SW480 (cell line): ENCODE results near the gene EHBP1.
"Not testable (repeated sequence)": the region's sequence is repeated elsewhere in the genome, so short reads cannot be mapped to it uniquely, and the experiment has no call there.

Experiments
- DNase-seq: peaks from one replicate; pipeline ENCODE4 v3.0.0-alpha.2; 2016; ENCODE audit warnings: low spot score

The EHBP1 gene

DNA sequence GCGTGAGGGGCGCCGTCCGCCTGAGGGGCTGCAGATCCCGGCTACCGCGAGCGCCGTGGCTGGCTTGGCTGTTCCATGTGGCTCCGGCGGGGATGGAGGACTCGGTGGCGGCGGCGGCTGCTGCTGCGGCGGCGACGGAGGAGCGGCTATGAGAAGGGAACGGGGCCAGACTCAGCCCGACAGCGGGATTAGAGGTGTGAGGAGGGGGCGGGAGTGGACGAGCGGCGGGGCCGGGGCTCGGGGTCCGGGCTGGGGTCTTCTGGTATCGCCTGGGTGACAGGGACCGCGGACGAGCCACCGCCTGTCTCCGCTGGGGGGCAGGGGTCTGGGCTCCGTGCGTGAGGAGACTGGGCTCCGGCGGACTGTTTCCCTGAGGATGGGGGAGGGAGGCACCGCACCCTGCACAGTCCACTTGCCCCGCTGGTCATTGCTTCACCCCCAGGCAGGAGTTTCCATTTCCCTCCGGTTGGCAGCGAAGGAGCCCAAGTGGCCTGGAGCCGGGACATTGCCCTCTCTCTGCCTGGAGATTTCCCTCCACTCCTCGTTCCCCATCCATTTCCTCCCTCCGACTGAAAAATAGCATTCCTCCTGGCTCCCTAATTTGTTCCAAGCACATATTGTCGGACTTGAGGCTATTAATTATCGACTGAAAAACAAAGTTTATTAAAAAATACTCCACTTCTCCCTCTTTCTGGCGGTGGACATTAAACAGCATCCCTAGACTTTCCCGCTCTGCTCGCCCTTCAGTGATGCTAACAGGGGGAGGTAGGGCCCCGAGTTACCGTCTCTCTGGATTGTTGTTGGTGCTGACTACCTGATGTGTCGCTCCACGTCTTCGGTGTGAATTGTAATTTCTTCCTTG is 577 bp downstream of the EHBP1 start:
- peak; percentile 69 for DNase-seq

DNA sequence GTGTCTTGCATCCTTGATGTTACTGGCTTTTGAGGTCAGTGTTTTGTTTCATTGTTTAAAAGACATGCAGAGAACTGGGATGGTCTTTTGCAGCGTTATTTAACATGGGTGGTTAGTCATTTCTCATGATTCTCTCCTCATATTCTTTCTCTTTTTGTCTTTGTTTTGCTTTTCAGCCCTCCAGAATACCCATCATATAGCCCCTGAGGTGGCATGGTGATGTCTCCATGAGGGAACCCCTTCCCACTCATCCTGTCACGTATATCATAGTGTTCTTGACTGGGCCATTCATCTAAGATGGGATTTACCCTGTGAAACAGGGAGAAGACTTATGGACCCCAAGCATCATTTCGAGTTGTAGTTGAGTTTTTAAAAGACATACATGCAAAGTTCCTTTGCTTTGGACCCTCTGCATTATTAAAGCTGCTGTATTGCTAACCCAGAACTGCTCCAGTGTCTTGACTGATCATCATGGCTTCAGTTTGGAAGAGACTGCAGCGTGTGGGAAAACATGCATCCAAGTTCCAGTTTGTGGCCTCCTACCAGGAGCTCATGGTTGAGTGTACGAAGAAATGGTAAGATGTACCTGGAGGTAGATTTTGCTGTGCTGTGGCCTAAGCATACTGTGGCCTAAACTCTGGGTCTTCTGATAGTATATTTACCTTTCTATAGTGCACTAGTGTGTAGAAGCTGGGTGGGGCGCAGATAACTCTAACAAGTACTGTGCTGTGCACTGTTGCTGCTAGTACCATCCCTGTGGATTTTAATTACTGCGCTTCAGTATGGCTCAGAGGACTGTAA is 1.4 kb downstream of the EHBP1 start:
- DNase-seq: peak; percentile 18

DNA sequence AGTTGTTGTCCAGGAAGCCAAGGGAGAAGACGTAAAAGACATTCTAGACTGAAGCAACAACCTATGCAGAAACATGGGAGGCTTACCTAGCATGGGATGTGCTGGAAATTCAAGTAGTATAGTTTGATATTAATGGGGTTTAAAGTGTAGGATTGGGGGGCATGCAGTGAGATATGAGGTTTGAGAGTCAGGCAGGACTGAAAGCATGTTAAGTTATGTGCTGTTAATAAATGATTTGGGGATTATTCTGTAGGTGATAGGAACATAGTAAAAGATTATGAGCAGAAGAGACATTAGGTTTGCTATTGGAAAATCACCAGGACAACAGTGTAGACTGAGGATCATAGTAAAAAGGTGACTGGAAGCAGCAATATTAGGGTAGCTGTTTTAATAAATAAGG is 3.2 kb downstream of the EHBP1 start:
- DNase-seq: no peak

DNA sequence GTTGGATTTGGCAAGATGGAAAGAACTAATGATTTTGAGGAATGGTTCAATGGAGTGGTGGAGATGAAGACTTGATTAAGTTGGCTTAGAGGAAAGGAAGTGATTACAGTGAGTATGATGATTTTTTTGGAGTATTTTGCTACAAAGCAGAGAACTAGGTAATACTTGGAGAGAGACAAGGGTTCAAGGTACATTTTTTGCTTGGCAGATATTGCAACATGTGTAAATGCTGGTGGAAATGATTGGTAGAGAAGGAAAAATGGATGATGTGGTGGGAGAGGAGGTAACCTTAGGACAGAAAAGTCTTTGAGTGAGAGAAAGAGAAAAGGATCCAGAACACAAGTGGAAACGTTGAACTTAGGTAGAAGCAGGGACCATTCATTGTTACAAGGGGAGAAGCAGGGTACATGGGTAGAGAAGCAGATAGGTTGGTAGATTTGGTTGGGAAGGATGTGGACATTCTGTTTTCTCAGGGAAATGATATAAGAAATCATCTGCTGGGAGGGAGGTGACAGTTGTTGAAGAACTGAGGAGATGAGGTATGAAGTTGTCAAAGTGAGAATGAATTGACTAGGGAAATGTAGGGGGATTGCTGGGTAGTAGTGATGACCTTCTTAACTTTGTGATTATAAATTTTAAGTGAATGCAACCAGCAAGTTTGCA is 6.5 kb downstream of the EHBP1 start:
- no peak for DNase-seq

DNA sequence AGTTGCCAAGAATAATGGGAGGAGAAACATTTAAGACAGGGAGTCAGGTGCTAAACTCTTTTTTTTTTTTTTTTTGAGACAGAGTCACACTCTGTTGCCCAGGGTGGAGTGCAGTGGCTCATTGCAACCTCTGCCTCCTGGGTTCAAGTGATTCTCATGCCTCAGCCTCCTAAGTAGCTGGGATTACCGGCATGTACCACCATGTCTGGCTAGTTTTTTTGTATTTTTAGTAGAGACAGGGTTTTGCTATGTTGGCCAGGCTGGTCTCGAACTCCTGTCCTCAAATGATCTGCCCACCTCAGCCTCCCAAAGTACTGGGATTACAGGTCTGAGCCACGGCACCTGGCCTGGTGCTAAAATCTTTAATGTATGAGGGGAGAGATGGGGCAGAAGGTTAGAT is 7.7 kb downstream of the EHBP1 start:
- not testable (repeated sequence) for DNase-seq

DNA sequence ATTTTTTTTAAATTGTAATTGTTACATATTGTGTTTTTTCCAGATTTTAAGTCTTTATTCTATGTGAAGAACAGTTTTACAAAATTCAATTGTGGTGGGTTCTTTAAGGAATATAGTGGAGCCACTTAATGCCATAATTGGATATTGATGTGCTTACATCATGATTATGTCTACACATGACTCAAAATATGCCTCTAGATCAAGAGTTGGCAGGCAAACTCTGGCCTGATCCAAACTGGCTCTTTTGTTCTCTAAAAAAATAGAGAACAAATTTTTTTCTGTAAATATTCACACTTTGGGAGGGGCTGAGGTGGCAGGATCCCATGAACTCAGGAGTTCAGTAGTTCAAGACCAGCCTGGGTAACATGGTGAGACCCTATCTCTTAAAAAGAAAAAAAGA is 8.3 kb downstream of the EHBP1 start:
- DNase-seq: no peak

DNA sequence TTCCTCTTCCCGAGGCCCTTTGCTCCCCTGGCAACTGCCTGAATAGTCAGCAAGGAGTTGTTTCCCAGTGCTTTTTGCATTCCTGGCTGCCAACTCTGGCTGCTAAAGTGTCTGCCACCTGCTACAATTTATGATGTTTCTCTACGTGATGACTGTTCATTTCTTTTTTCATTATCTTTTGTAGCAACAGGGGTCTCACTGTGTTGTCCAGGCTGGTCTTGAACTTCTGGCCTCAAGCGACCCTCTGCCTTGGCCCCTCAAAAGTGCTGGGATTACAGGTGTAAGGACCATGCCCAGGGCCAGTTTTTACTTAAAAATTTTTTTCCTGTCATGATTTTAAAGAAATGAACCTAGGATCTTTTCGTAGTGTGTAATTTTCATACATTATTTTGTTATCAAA is 11.3 kb downstream of the EHBP1 start:
- DNase-seq: no peak

DNA sequence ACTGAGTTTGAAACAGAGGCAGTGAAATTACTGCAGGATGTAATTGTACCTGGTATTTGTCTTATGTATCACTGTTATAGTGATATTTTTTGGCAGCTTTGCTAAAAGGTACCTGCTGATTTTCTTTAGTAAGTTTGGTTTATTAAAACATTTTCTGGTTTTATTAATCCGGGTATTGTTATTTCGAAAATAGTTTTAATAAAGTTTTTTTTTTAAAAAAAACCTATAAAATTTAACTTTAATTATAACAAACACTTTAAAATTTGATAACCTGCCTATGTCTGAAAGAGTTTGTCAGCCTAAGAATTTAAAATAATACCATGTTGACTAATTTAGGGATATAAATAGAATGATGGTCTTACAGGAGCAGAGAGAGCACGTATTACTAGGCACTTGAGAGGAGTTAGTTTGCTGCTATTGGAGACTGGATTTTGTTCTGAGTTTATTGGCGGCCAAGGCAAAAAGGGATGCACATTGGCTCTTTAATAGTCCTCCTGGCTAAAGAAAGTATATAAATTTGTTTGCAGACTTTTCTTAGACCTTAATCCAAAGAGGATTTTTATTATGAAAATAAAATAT is 12.1 kb downstream of the EHBP1 start:
- DNase-seq: no peak

DNA sequence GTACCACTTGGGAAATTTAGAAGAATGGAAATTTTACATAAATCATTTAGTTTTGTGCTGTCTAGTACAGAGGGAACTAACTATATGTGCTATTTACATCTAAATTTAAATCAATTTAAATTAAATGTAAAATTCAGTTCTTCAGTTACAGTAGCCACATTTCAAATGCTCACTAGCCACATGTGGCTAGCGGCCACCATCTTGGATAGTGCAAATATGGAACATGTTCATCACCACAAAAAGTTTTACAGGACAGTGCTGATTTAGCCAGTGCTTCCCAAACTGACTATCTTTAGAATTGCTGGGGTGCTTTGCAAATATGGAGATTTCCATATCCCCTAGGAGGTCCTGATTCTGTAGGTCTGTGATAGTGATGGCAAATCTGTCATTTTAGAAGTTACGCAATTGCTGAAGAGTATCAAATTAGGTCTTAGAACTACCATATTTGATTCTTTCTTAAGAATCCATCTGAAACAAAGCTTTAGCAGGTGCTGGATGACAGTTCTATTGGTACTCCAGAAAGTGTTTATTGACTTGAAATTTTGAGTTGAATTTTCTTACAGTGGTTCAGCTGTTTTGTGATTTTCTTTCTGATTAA is 12.8 kb downstream of the EHBP1 start:
- no peak for DNase-seq

DNA sequence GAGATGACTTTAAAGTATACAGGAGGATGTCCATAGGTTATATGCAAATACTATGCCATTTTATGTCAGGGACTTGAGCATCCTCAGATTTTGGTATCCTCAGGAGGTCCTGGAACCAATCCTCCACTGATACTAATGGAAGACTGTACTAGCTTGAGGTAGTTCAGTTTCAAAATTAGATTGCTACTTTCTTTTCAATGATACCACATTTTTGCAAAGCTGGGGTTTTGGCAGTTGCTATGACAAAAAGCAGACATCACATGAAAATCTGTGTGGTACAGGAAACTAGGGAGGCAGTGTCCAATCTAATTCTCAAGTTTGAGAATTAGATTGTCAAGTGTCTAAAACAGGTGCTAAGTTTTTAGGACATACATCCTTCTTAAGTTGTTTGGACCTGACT is 14.2 kb downstream of the EHBP1 start:
- DNase-seq: no peak

DNA sequence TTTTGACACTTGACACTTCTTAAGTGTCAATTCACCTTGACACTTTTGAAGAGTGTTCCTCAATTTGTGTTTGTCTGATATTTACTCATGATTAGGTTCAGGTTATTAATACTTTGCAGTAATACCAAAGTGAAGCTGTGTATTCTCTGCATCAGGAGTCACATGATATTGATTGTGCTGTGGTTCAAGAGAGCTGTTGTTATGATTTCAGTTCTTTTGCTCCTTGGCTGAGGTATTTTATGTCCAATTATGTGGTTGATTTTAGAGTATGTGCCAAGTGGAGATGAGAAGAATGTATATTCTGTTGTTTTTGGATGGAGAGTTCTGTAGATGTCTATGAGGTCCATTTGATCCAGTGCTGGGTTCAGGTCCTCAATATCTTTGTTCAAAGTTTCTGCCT is 17.2 kb downstream of the EHBP1 start:
- DNase-seq: no peak

DNA sequence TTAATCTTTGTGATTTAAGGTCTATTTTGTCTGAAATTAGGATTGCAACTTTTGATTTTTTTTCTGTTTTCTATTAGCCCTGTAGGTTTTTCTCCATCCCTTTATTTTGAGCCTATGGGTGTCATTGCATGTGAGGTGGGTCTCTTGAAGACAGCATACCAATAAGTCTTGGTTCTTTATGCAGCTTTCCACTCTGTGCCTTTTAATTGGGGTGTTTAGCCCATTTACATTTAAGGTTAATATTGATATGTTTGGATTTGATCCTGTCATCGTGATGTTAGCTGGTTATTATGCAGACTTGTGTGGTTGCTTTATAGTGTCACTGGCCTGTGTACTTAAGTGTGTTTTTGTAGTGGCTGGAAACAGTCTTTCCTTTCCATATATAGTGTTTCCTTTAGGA is 17.7 kb downstream of the EHBP1 start:
- no peak for DNase-seq

DNA sequence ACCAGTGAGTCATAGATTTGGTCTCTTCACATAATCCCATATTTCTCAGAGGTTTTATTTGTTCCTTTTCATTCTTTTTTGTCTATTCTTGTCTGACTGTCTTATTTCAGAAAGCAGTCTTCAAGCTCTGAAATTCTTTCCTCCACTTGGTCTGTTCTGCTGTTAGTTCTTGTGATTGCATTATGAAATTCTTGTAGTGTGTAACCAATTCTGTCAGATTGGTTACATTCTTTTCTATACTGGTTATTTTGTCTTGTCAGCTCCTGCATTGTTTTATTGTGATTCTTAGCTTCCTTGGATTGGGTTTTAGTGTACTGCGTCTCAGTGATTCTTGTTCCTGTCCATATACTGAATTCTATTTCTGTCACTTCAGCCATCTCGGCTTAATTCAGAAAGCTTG is 18.6 kb downstream of the EHBP1 start:
- DNase-seq: no peak

DNA sequence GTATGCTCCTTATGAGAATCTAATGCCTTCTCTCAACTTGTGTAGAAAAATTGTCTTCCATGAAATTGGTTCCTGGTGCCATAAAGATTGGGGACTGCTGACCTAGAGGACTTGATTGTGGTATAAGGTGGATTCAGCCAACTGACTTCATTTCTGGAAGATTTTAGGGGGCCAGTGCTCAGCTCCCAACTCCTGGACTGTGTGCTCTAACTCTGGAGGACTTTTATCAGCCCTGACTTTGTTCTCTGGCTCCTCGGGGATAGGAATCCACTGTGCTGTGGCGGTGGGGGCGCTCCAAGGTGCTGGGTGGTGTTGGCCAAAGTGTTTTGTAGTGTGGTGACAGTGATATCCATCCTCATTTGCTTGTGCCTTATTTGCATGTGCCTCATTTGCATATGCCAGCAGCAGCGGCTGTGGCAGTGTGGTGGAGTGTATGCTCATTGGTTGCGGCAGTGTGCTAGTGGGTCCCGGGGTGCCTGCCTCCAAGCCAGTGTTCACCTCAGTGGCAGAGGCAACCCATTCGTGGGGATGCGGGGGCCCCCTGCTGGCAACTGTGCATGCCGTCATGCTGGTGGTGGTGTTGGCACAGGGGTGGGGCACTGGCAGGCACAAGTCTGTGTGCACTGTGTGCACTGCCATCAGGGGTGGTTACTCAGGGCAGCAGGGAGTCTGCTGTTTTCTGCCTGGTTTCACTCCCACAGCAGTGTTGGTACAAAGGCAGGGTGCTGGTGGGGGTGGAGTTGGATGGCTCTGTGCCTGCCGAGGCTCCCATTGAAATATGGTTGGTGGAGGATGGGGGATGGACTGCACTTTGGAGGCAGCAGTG is 19.6 kb downstream of the EHBP1 start:
- no peak for DNase-seq

DNA sequence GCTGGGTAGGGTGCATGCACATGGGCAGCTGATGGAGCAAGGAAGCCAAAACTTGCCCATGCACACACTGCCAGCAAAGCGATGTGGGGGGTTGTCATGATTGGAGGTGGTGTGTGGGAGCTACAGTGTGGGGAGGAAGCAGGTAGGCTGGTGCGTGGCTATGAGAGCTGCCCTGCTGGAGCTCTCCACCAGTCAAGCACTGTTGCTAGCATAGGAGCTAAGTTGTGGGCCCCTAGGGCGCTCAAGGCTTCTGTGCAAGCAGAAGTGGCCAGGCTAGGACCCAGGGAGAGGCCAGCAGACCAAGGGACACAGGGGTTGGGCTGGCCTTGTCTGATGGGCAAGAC is 20.2 kb downstream of the EHBP1 start:
- DNase-seq: no peak

DNA sequence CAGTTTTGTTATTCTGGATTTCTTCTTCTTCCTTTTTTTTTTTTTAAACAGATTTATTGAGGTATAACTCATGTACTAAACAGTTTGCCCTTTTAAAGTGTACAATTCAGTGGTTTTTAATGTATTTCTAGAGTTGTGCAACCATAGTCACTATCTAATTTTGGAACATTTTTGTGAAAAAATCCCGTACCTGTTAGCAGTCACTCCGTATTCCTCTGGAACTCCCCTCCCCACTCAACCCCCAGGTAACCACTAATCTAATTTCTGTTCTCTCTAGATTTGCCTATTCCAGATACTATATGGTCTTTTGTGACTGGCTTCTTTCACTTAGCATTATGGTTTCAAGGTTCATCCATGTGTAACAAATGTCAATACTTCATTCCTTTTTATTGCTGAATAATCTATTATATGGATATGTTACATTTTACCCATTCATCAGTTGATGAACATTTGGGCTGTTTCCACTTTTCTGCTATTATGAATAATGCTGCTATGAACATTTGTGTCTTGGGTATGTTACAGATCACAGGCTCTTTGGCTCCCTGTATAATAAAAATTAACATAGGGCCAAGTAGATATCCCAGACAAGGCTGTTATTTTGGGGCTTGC is 21.9 kb downstream of the EHBP1 start:
- DNase-seq: no peak

DNA sequence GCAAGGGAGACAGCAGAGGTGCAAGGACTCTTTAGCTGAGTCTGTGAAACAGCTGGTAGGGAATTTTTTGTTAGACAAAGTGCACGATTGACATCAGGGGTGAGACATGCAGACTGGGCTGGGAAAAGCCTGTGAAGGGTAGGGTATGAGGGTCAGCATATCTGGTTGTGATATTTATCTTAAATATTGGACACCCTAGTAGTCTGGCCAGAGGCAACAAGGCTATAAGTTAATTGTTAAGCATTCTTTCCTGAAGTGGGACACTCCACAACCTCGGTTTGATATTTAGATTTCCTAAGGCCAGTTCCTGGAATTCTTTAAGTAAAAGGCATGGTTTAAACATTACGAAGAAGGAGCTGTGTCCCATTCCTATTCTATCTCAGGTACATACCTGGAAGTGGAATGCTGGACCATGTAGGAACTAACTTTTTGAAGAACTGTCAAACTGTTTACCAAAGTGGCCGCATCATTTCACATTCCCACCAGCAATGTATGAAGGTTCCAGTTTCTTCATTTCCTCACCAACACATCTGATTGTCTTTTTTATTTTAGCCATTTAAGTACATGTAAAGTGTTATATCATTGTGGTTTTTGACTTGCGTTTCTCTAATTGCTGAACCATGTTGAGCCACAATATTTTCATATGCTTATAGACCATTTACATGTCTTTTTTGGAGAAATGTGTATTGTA is 22.5 kb downstream of the EHBP1 start:
- no peak for DNase-seq

DNA sequence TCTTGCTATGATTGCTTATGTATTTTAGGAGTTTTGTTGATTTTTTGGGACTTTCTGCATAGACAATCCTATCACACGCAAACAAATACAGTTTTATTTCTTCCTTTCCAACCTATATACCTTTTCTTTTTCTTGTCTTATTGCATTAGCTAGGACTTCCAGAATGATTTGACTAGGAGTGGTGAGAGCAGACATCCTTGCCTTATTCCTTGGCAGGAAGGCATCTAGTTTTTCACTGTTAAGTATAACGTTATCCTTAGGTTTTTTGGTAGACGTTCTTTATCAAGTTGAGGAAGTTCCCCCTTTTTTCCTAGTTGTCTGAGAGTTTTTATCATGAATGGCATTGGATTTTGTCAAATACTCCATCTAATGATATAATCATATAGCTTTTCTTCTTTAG is 25.8 kb downstream of the EHBP1 start:
- DNase-seq: no peak

DNA sequence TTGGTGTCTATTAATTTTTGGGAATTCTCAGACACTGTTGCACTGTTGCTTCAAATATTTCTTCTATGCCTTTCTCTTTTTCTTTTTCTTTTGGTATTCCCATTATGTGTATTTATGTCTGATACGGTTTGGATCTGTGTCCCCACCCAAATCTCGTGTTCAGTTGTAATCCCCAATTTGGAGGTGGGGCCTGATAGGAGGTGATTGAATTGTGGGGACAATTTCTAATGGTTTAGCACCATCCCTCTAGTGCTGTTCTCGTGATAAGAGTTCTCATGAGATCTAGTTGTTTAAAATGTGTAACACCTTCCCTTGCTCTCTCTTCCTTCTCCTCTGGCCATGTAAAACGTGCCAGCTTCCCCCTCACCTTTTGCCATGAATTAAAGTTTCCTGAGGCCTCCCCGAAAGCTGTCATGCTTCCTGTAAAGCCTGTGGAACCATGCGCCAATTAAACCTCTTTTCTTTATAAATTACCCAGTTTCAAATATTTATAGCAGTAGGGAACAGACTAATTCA is 26.8 kb downstream of the EHBP1 start:
- no peak for DNase-seq

DNA sequence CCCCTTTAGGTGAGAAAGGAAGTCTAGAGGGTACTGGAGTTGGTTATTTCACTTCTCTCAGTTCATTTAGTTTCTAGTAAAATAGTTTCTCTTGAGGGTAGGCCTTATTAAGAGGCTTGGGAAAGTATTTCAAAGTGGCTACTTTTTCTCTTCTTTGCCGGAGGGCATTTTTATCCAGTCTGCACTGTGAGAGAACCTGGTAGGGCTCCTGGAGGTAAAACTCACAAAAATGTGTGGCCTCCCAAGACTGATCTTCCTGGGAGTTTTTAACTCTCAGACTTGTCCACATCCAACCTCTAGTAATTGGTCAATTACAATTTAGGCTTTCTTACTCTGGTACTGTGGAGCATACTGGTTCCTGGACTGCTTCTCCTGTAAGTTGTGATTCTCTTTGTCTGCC is 28.0 kb downstream of the EHBP1 start:
- DNase-seq: no peak
